ENCODE measurements around the gene PLOD3. TPM values are rescaled to one million over a fixed set of nuclear protein-coding genes. Genes with fewer than 3 reads are reported as not detected.

Gene PLOD3
- total RNA-seq, 3 donors from 2014 or later (not counting 1 experiment from before 2014, with no cell fraction given), result 41.7 to 54.5 (median 45.0) TPM

DNA sequence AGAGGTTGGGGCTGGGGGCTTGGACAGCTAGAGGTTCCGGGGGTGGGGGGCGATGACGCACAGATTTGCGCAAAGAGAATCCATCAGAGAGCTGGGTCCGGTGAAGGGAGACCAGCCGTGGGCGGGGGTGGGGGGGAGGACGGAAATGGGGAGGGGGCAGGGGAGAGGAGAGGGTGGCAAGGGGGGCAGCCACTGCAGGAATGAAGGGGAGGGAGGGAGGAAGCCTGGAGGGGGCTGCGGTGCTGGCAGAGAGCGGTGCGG is 50.8 kb downstream of the PLOD3 start:
- no peaks in the 10 kb centered on the region for H3K36me3 ChIP-seq (ENCODE audit: control insufficient read depth, insufficient read depth, low read length)
- H3K4me1 ChIP-seq (ENCODE audit: control insufficient read depth, insufficient read depth, low read length), result peaks cover 47% of the 10 kb centered on the region
- no peak overlapping the region for H3K4me3 ChIP-seq (ENCODE audit: low read length)
- peaks cover 72% of the 10 kb centered on the region for H3K27me3 ChIP-seq (ENCODE audit: control insufficient read depth, insufficient read depth, low read length)
- no peak for DNase-seq
- 1% methylated on average over 11 of the region's 11 CpGs for WGBS (ENCODE audit: insufficient coverage)
- H3K9me3 ChIP-seq (ENCODE audit: control insufficient read depth, insufficient read depth, low read length), result peaks cover 5% of the 10 kb centered on the region
- no peak overlapping the region for H3K27ac ChIP-seq (ENCODE audit: low read length)
- peak overlapping the region in 1 of 2 donors; percentile 79 for H3K27ac Mint-ChIP-seq
- H3K27me3 Mint-ChIP-seq (ENCODE audit: low read depth in 2 of 2), result peaks cover 53 to 58% of the 10 kb centered on the region in 2 donors
- H3K4me3 Mint-ChIP-seq, result peak overlapping the region; percentile 52
- intact Hi-C loops (cut with micrococcal nuclease), result no loop called here
- TF ChIP-seq, protein P1, sequence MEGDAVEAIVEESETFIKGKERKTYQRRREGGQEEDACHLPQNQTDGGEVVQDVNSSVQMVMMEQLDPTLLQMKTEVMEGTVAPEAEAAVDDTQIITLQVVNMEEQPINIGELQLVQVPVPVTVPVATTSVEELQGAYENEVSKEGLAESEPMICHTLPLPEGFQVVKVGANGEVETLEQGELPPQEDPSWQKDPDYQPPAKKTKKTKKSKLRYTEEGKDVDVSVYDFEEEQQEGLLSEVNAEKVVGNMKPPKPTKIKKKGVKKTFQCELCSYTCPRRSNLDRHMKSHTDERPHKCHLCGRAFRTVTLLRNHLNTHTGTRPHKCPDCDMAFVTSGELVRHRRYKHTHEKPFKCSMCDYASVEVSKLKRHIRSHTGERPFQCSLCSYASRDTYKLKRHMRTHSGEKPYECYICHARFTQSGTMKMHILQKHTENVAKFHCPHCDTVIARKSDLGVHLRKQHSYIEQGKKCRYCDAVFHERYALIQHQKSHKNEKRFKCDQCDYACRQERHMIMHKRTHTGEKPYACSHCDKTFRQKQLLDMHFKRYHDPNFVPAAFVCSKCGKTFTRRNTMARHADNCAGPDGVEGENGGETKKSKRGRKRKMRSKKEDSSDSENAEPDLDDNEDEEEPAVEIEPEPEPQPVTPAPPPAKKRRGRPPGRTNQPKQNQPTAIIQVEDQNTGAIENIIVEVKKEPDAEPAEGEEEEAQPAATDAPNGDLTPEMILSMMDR (IDR thresholded peaks at IDR 0.05), result no peak
- H3K4me1 Mint-ChIP-seq, result peaks cover 32 to 58% of the 10 kb centered on the region in 2 donors
- ATAC-seq, result no peak
- H3K9me3 Mint-ChIP-seq, result no peaks in the 10 kb centered on the region
- H3K36me3 Mint-ChIP-seq, result no peaks in the 10 kb centered on the region

DNA sequence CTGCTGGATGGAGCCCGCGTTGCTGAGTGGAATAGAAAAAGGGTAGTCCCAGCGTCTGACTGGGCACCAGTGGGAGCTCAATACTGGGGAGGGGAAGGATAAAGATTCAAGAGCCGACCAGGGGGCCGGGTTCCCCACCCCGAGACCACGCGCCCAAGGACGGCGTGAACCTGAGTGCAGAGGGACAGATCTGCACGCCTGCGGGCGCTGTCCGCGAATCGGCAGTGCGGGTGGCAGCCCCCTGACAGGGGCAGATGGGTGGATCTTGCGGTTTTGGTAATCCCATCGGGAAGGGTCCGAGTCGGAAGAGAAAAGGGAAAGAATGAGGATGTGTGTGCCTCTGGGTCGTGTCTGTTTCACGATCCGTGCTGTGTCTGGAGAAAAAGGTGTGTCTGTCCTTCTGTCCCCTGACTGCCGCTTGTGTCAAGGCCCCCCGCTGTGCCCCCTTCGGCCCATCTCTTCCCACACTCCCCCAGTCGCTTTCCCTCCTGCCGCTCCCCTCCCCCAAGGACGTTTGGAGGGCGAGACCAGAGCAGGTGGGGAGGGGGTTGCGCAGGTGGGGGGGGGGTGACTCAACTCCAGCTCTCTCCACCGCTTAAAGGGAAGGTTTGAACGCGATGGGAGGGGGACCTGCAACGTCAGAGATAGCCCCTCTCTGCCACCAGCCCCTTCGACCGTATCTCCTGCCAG is 51.3 kb downstream of the PLOD3 start:
- 3% methylated on average over 26 of the region's 38 CpGs for WGBS (ENCODE audit: insufficient coverage)
- TF ChIP-seq, protein P1 (IDR thresholded peaks at IDR 0.05), result no peak
- Histone ChIP-seq H3K4me1 (ENCODE audit: control insufficient read depth, insufficient read depth, low read length) (peaks cover 44% of the 10 kb centered on the region), H3K27ac (ENCODE audit: low read length) (no peak overlapping the region), H3K27me3 (ENCODE audit: control insufficient read depth, insufficient read depth, low read length) (peaks cover 67% of the 10 kb centered on the region), H3K9me3 (ENCODE audit: control insufficient read depth, insufficient read depth, low read length) (peaks cover 5% of the 10 kb centered on the region), H3K36me3 (ENCODE audit: control insufficient read depth, insufficient read depth, low read length) (no peaks in the 10 kb centered on the region), H3K4me3 (ENCODE audit: low read length) (no peak overlapping the region)
- Mint-ChIP-seq H3K4me1 (peaks cover 29 to 53% of the 10 kb centered on the region in 2 donors), H3K4me3 (peak overlapping the region; percentile 85), H3K36me3 (no peaks in the 10 kb centered on the region), H3K27me3 (ENCODE audit: low read depth in 2 of 2) (peaks cover 52 to 54% of the 10 kb centered on the region in 2 donors), H3K27ac (peak overlapping the region; percentile 57 to 79), H3K9me3 (no peaks in the 10 kb centered on the region)
- DNase-seq (peak in 1 of 2 donors; percentile 17), ATAC-seq (no peak)
- intact Hi-C loops (cut with micrococcal nuclease), result loop anchor here (1.0 kb wide), 1 partner anchor 28 kb away; no protein-coding TSS in a partner anchor

DNA sequence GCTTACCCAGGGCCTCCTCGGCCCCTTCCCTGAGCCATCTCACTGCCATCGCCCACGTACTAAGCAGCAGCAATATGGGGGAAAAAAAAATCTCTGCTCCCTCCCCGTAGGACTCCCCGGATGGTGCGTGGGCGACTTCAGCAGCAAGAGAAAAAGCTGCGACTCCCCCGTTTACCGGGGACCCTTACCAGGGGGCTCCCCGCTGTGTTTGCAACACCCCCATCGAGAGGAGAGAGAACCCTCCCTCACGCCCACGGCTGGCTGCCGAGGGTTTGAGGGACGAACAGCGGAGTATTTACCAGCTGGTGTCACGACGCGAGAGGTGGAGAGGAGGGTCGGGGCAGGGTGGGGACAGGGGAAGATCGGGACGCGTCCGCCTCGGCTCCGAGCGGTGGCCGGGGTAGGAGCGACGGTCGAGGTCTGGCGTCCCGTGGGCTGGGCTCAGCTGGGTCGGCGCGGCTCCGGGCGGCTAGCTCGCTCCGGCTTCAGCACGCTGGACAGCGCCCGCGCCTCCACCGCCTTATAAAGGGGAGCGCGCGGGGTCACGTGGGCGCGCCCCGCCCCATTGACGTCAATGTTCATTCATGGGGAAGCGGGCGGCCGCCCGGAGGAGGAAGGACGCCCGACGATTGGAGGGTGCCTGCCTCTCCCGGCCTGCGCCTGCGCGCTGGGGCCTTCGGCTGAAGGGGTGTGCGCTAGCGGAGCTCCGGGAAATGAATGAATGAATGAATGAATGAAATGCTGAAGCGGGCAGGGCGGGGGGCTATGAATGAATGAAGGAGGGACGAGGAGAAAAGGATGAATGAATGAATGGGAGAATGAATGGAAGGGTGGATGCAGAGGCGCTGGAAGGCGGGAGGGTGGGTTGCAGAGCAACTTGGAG is 52.1 kb downstream of the PLOD3 start, which contains the start of gene VGF:
TSS of gene VGF (minus strand) at position 495 of the 883 bp plus-strand sequence. CDS start 726 bp downstream, outside the sequence.
- WGBS (ENCODE audit: insufficient coverage), result 3% methylated on average over 74 of the region's 74 CpGs
- Histone ChIP-seq H3K27me3 (ENCODE audit: control insufficient read depth, insufficient read depth, low read length) (peaks cover 59% of the 10 kb centered on the region), H3K4me3 (ENCODE audit: low read length) (no peak within 1 kb of the TSS), H3K27ac (ENCODE audit: low read length) (no peak within 1 kb of the TSS), H3K9me3 (ENCODE audit: control insufficient read depth, insufficient read depth, low read length) (peaks cover 5% of the 10 kb centered on the region), H3K4me1 (ENCODE audit: control insufficient read depth, insufficient read depth, low read length) (peaks cover 44% of the 10 kb centered on the region), H3K36me3 (ENCODE audit: control insufficient read depth, insufficient read depth, low read length) (no peaks in the 10 kb centered on the region)
- Mint-ChIP-seq H3K27ac (peak within 1 kb of the TSS; percentile 57 to 79), H3K27me3 (ENCODE audit: low read depth in 2 of 2) (peaks cover 46% of the 10 kb centered on the region in 2 donors), H3K4me3 (peak within 1 kb of the TSS; percentile 85), H3K9me3 (no peaks in the 10 kb centered on the region), H3K4me1 (peaks cover 21 to 46% of the 10 kb centered on the region in 2 donors), H3K36me3 (no peaks in the 10 kb centered on the region)
- TF ChIP-seq, protein P1 (IDR thresholded peaks at IDR 0.05), result no peak
- ATAC-seq (peak; percentile 81 to 95 (median 86)), DNase-seq (peak; percentile 92 to 96)
- intact Hi-C loops (cut with micrococcal nuclease), result loop anchor here (1.0 kb wide), 1 partner anchor 27 kb away; no protein-coding TSS in a partner anchor
